Activated CD8-positive, alpha-beta memory T cell treated with anti-CD3 and anti-CD28 coated beads, Interleukin-2, amount 10 ng/mL, durations not matched to agents 7 days and 5 days (primary cell): Measurements from ENCODE around the gene IGFBP3. TPM values are rescaled to one million over a fixed set of nuclear protein-coding genes. Genes with fewer than 3 reads are reported as not detected.
A peak's percentile ranks its signal among the peaks of the same experiment; 100 is the strongest.
"Not testable (repeated sequence)": the region's sequence is repeated elsewhere in the genome, so short reads cannot be mapped to it uniquely, and the experiment has no call there.

Source experiments
- ATAC-seq: fragments of 150-1000 bp; cut with Tn5 transposase; one replicate; pipeline ENCODE4 v1.10.0; 2021; ENCODE audit warnings: moderate library complexity
- CTCF ChIA-PET: fragments of 350-600 bp; sonication (Branson Sonifier 250); formaldehyde crosslinking; loops from one replicate; lab custom pipeline; 2021; ENCODE audit warnings: antibody characterized with exemption; lab: Charles Lee
- DNase-seq: peaks from one replicate; pipeline ENCODE4 v3.0.0-alpha.2; 2020
- H3K27ac Mint-ChIP-seq: one replicate; pipeline ENCODE4 v1.8.0; 2021; ENCODE audit warnings: mild to moderate bottlenecking, mixed read lengths
- H3K27me3 Mint-ChIP-seq: one replicate; pipeline ENCODE4 v1.8.0; 2021; ENCODE audit warnings: mixed read lengths
- H3K36me3 Mint-ChIP-seq: one replicate; pipeline ENCODE4 v1.8.0; 2021; ENCODE audit warnings: mild to moderate bottlenecking, mixed read lengths
- H3K4me1 Mint-ChIP-seq: one replicate; pipeline ENCODE4 v1.8.0; 2021; ENCODE audit warnings: mixed read lengths
- H3K4me3 Mint-ChIP-seq: one replicate; pipeline ENCODE4 v1.8.0; 2021; ENCODE audit warnings: mild to moderate bottlenecking, moderate library complexity, mixed read lengths
- H3K9me3 Mint-ChIP-seq: one replicate; pipeline ENCODE4 v1.8.0; 2022; ENCODE audit warnings: low read depth, mixed read lengths
- total RNA-seq, 2 experiments: library from RNA; stranded (reverse); gene quantifications; one replicate each; pipeline ENCODE4 v1.2.3, GENCODE V29; 2021

The IGFBP3 gene
- total RNA-seq: 10 to 100 TPM; 10.5 to 17.8 TPM

GRCh38 chr7:45920502-45921380 lies at the start of gene IGFBP3:
Gene IGFBP3, minus strand, starts transcription at chr7:45921272. Its CDS starts 132 bp downstream, at chr7:45921140.
- CTCF ChIA-PET: interaction anchor here (0.8 to 1.0 kb wide), 2 partner anchors 19 to 27 kb away, joined by 3 read pairs; no protein-coding TSS in a partner anchor
- no peaks in the 10 kb centered on the region for H3K9me3 Mint-ChIP-seq
- DNase-seq: peak; percentile 50
- peaks cover 44% of the 10 kb centered on the region for H3K4me1 Mint-ChIP-seq
- peaks cover 63% of the 10 kb centered on the region for H3K27me3 Mint-ChIP-seq
- H3K36me3 Mint-ChIP-seq: peaks cover 3% of the 10 kb centered on the region
- peak within 1 kb of the TSS; percentile 78 for H3K27ac Mint-ChIP-seq
- peak within 1 kb of the TSS; percentile 72 for H3K4me3 Mint-ChIP-seq
- ATAC-seq: peak; percentile 66

- Mint-ChIP-seq H3K27ac (no peak overlapping the region), H3K4me3 (no peak overlapping the region), H3K27me3 (no peaks in the 10 kb centered on the region), H3K9me3 (no peaks in the 10 kb centered on the region), H3K36me3 (no peaks in the 10 kb centered on the region), H3K4me1 (peaks cover 5% of the 10 kb centered on the region)
- ATAC-seq (no peak), DNase-seq (no peak)
- CTCF ChIA-PET: no interaction called here
Observed at GRCh38 chr7:45970454-45970853, 49.4 kb upstream of the IGFBP3 start.

GRCh38 chr7:45969940-45970339 lies 48.9 kb upstream of the IGFBP3 start:
- Mint-ChIP-seq H3K36me3 (no peaks in the 10 kb centered on the region), H3K27me3 (no peaks in the 10 kb centered on the region), H3K9me3 (no peaks in the 10 kb centered on the region), H3K4me3 (no peak overlapping the region), H3K4me1 (peaks cover 5% of the 10 kb centered on the region), H3K27ac (no peak overlapping the region)
- no peak for ATAC-seq
- CTCF ChIA-PET: no interaction called here
- no peak for DNase-seq

- H3K9me3 Mint-ChIP-seq: no peaks in the 10 kb centered on the region
- no peak for DNase-seq
- ATAC-seq: no peak
- H3K27me3 Mint-ChIP-seq: no peaks in the 10 kb centered on the region
- H3K4me1 Mint-ChIP-seq: peaks cover 5% of the 10 kb centered on the region
- no peaks in the 10 kb centered on the region for H3K36me3 Mint-ChIP-seq
- H3K27ac Mint-ChIP-seq: no peak overlapping the region
- H3K4me3 Mint-ChIP-seq: no peak overlapping the region
- CTCF ChIA-PET: no interaction called here
Observed at GRCh38 chr7:45968856-45969541, 47.9 kb upstream of the IGFBP3 start.

- H3K4me1 Mint-ChIP-seq: peaks cover 5% of the 10 kb centered on the region
- H3K4me3 Mint-ChIP-seq: no peak overlapping the region
- DNase-seq (peak; percentile 12), ATAC-seq (no peak)
- no peaks in the 10 kb centered on the region for H3K27me3 Mint-ChIP-seq
- no peaks in the 10 kb centered on the region for H3K9me3 Mint-ChIP-seq
- CTCF ChIA-PET: no interaction called here
- H3K36me3 Mint-ChIP-seq: no peaks in the 10 kb centered on the region
- no peak overlapping the region for H3K27ac Mint-ChIP-seq
Observed at GRCh38 chr7:45968312-45968711, 47.2 kb upstream of the IGFBP3 start.

- Mint-ChIP-seq H3K27me3 (no peaks in the 10 kb centered on the region), H3K4me1 (peaks cover 2% of the 10 kb centered on the region), H3K36me3 (no peaks in the 10 kb centered on the region), H3K27ac (no peak overlapping the region), H3K9me3 (no peaks in the 10 kb centered on the region), H3K4me3 (no peak overlapping the region)
- peak; percentile 0 for DNase-seq
- no peak for ATAC-seq
- CTCF ChIA-PET: no interaction called here
Observed at GRCh38 chr7:45967591-45968157, 46.6 kb upstream of the IGFBP3 start.

- ATAC-seq (no peak), DNase-seq (no peak)
- no peak overlapping the region for H3K4me3 Mint-ChIP-seq
- no peaks in the 10 kb centered on the region for H3K4me1 Mint-ChIP-seq
- H3K9me3 Mint-ChIP-seq: no peaks in the 10 kb centered on the region
- H3K36me3 Mint-ChIP-seq: no peaks in the 10 kb centered on the region
- no peaks in the 10 kb centered on the region for H3K27me3 Mint-ChIP-seq
- no peak overlapping the region for H3K27ac Mint-ChIP-seq
- CTCF ChIA-PET: no interaction called here
Observed at GRCh38 chr7:45962861-45963260, 41.8 kb upstream of the IGFBP3 start.

GRCh38 chr7:45957721-45958120 lies 36.6 kb upstream of the IGFBP3 start:
- Mint-ChIP-seq H3K27me3 (no peaks in the 10 kb centered on the region), H3K27ac (no peak overlapping the region), H3K4me3 (no peak overlapping the region), H3K36me3 (no peaks in the 10 kb centered on the region), H3K4me1 (no peaks in the 10 kb centered on the region), H3K9me3 (no peaks in the 10 kb centered on the region)
- CTCF ChIA-PET: no interaction called here
- ATAC-seq (no peak), DNase-seq (no peak)

GRCh38 chr7:45955286-45955685 lies 34.2 kb upstream of the IGFBP3 start:
- Mint-ChIP-seq H3K27me3 (no peaks in the 10 kb centered on the region), H3K4me3 (no peak overlapping the region), H3K4me1 (no peaks in the 10 kb centered on the region), H3K9me3 (no peaks in the 10 kb centered on the region), H3K27ac (no peak overlapping the region), H3K36me3 (no peaks in the 10 kb centered on the region)
- ATAC-seq (no peak), DNase-seq (no peak)
- CTCF ChIA-PET: interaction anchor here (1.4 kb wide), 1 partner anchor 32 kb away, joined by 3 read pairs; no protein-coding TSS in a partner anchor

- H3K4me1 Mint-ChIP-seq, H3K4me3 Mint-ChIP-seq, H3K36me3 Mint-ChIP-seq, H3K27ac Mint-ChIP-seq, DNase-seq, ATAC-seq, H3K9me3 Mint-ChIP-seq, CTCF ChIA-PET, H3K27me3 Mint-ChIP-seq: not testable (repeated sequence)
Observed at GRCh38 chr7:45953055-45953454, 32.0 kb upstream of the IGFBP3 start.

- peaks cover 15% of the 10 kb centered on the region for H3K4me1 Mint-ChIP-seq
- DNase-seq: no peak
- H3K27me3 Mint-ChIP-seq: peaks cover 4% of the 10 kb centered on the region
- ATAC-seq: no peak
- peaks cover 5% of the 10 kb centered on the region for H3K9me3 Mint-ChIP-seq
- CTCF ChIA-PET: no interaction called here
- no peak overlapping the region for H3K4me3 Mint-ChIP-seq
- no peak overlapping the region for H3K27ac Mint-ChIP-seq
- H3K36me3 Mint-ChIP-seq: peaks cover 4% of the 10 kb centered on the region
Observed at GRCh38 chr7:45944058-45944457, 23.0 kb upstream of the IGFBP3 start.

- DNase-seq (no peak), ATAC-seq (no peak)
- Mint-ChIP-seq H3K27ac (no peak overlapping the region), H3K4me1 (peaks cover 15% of the 10 kb centered on the region), H3K27me3 (peaks cover 4% of the 10 kb centered on the region), H3K4me3 (peak overlapping the region; percentile 61), H3K9me3 (peaks cover 7% of the 10 kb centered on the region), H3K36me3 (peaks cover 4% of the 10 kb centered on the region)
- CTCF ChIA-PET: interaction anchor here (1.5 kb wide), 1 partner anchor 18 kb away, joined by 11 read pairs; no protein-coding TSS in a partner anchor
Observed at GRCh38 chr7:45940939-45941338, 19.9 kb upstream of the IGFBP3 start.

- Mint-ChIP-seq H3K27ac (peak overlapping the region; percentile 76), H3K4me1 (peaks cover 15% of the 10 kb centered on the region), H3K4me3 (peak overlapping the region; percentile 61)
- CTCF ChIA-PET: interaction anchor here (0.7 to 1.6 kb wide), 3 partner anchors 17 to 22 kb away, joined by 3 to 11 read pairs (median 3); no protein-coding TSS in a partner anchor
- not testable (repeated sequence) for H3K9me3 Mint-ChIP-seq, H3K36me3 Mint-ChIP-seq, H3K27me3 Mint-ChIP-seq
- peak; percentile 53 for ATAC-seq
- DNase-seq: peak; percentile 78
Observed at GRCh38 chr7:45940237-45940781, 19.2 kb upstream of the IGFBP3 start.
